22Rv1 (cell line): Measurements from ENCODE around the gene VPS33A.

Experiments used
- ZFX ChIP-seq: fragments of 450-650 bp; IDR thresholded peaks from 2 replicates; pipeline ENCODE4 v1.6.1; 2017; ENCODE audit warnings: antibody characterized with exemption, borderline replicate concordance
- TF ChIP-seq, protein P1 (sequence below): fragments of 450-650 bp; IDR thresholded peaks from 2 replicates; pipeline ENCODE4 v1.5.1; 2017; ENCODE audit warnings: mild to moderate bottlenecking

DNA sequence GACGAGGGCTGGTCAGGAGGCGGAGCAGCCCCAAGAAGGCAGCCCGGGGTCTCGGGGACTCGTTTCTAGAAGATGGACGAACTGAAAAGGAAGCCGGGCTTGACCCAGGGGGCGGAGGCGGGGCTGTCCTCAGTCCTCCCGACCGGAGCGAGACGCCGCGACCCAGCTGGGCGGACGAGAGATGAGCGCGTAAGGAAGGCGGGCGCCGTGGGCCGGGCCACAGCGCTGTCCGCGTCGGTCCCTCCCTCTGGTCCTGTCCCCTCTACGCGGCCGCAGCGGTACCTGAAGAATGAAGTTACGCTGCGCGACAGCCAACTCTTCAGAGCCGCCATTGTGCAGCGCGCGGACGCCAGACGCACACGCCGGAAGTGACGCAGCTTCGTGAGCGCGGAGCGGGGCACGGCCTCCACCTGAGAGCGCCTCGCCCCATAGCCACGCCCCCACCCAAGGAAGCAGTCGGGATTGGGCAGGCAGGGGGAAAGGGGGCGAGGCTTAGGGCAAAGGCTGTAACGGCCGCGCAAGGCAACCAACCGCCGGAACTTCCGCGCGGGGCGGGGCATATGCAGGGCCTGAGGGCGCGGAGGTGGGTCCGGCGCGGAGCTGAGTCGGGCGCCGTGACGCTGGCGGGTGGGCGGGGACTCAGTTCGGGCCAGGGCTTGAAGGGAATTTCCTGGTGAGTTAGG, 40.5 kb downstream of the VPS33A start, which contains the start of gene DIABLO:
- TF ChIP-seq, protein P1, sequence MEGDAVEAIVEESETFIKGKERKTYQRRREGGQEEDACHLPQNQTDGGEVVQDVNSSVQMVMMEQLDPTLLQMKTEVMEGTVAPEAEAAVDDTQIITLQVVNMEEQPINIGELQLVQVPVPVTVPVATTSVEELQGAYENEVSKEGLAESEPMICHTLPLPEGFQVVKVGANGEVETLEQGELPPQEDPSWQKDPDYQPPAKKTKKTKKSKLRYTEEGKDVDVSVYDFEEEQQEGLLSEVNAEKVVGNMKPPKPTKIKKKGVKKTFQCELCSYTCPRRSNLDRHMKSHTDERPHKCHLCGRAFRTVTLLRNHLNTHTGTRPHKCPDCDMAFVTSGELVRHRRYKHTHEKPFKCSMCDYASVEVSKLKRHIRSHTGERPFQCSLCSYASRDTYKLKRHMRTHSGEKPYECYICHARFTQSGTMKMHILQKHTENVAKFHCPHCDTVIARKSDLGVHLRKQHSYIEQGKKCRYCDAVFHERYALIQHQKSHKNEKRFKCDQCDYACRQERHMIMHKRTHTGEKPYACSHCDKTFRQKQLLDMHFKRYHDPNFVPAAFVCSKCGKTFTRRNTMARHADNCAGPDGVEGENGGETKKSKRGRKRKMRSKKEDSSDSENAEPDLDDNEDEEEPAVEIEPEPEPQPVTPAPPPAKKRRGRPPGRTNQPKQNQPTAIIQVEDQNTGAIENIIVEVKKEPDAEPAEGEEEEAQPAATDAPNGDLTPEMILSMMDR: no peak
- TF ChIP-seq ZFX: no peak
